GM18508 (cell line): ENCODE data around the gene IMMP2L.
"Not testable (repeated sequence)": the region's sequence is repeated elsewhere in the genome, so short reads cannot be mapped to it uniquely, and the experiment has no call there.

ENCODE experiments used
- ATAC-seq: cut with Tn5 transposase; IDR thresholded peaks from one replicate; pipeline ENCODE4 v1.9.1; 2021; ENCODE audit warnings: moderate number of reproducible peaks; ENCODE audit not compliant: insufficient read depth, unreplicated experiment

Gene IMMP2L

DNA sequence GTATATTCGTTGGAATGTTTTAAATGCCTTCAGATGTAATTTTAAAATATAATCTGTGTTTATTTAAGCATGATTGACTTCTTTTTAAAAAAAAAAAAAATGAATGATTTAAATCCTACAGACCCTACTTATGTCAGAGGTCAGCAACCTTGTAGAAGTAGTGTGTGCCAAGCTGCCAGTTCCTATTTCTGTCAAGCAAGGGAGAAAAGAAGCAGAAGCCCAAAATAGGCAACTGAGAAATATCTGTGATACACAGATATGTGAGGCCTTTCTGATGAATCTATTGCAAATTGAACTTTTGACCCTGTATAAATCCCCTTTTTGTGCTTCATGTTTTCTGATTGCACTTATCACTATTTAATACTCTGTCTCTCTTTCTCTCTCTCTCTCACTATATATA is 271.9 kb downstream of the IMMP2L start:
- ATAC-seq, result no peak

DNA sequence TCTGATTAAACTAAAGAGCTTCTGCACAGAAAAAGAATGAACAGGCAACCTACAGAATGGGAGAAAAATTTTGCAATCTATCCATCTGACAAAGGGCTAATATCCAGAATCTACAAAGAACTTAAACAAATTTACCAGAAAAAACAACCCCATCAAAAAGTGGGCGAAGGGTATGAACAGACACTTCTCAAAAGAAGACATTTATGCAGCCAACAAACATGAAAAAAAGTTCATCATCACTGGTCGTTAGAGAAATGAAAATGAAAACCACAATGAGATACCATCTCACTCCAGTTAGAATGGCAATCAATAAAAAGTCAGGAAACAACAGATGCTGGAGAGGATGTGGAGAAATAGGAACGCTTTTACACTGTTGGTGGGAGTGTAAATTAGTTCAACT is 273.9 kb downstream of the IMMP2L start:
- not testable (repeated sequence) for ATAC-seq

DNA sequence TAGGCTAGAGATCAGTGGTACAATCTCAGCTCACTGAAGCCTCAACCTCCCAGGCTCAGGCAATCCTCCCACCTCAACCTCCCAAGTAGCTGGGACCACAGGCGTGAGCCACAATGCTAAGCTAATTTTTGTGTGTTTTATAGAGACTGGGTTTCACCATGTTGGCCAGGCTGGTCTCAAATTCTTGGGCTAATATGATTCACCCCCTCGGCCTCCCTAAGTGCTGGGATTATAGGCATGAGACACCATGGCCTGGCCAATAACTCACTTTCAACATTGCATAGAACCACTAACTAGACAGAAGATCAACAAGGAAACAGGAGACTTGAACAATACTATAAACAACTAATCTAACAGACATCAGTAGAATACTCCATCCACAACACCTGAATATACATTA is 279.7 kb downstream of the IMMP2L start:
- no peak for ATAC-seq

DNA sequence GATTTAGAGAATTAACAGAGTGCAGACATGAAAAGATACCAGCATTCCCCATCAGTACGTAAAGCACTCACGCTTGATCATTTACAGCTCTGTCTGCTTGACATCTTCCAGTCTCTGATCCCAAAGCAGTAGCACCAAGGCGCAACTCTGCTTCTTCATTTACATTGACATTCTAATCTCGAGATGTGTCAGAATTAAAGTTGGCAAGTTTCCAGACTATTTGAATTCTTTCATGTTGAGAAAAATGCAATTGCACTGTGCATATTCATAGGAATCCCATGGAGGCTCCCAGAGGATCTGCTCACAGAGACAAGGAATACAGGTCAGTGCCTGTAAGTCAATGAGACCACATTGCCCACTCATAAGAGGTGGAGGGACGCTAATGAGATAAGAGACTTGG is 287.4 kb downstream of the IMMP2L start:
- ATAC-seq, result no peak

DNA sequence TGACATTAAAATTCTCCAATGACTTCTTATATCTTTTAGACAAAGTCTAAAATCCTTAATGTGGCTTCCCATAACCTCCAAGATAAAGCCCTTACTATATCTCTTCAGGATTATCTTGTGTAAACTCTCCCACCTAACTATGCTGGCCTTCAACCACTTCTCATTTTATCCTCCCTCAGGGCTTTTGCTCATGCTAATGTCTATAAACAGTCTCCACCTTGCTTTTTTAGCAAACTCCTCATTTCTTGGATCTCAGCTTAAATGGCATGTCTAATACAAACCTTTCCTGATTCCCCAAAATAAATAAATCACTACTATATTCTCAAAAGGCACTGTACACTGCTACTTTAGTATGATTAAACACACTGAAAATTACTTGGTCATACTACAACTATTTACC is 290.2 kb downstream of the IMMP2L start:
- ATAC-seq, result no peak

DNA sequence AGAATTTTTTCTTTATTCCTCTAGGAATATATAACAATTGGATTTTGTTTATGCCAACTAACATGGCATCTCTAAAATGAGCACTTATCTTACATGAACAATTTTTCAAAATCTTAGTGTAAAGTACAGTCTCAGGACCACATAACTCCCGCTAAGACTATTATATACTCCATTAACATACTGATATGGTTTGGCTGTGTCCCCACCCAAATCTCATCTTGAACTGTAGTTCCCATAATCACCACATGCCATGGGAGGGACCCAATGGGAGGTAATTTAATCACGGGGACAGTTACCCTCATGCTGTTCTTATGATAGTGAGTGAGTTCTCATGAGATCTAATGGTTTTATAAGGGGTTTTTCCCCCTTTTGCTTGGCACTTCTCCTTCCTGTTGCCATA is 291.5 kb downstream of the IMMP2L start:
- not testable (repeated sequence) for ATAC-seq

DNA sequence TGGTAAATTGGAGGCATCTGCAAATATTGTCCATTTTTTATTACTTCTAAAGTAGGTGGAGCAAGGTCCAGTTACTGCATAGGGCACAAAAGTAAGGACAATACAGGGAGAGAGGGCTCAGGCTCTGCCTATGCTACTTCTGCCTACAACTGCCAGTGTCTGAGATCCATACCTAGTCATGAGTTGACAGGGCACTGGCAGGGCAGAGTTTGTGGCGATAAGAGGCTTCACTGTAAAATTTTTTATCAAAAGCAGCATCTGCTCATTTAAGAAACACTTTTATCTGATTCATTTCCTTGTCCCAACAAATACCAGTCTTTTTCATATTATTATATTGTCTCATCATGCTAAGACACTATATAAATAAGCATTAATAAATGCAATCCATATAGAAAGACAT is 293.4 kb downstream of the IMMP2L start:
- ATAC-seq, result no peak

DNA sequence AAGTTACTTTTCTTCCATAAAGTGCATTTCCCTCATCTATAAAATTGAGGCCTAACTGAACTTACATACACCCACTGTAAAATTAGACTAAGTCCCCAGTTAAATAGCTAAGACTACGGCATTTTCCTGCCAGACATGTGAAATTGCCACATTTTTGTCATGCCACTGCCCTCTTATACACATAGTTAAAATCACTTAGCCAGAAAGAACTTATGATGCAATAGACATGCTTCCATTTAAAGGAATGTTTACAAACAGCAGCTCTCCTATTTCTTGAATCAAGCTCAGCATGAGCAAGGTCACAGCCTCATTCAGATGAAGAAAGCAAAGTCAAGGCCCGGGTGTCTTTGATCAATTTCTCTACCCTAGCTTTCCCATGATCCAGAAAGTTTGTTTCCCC is 295.7 kb downstream of the IMMP2L start:
- ATAC-seq, result no peak

DNA sequence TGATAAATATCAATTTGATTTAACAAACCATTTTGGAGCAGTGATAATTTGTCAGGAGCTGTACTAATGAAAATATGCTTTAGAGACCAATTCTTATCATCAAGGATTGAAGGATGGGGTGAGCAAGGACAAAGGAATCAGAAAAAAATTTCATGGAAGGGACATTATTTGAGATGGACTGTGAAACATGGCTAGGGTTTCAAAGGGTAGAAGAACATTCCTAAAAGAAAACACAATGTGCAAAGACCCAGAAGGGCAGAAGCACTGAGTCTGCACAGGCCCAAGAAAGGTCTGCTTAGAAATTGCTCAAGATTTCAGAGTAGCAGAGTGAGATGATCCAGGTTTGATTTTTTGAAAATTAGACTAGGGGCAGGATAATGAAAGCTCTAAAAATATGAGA is 296.9 kb downstream of the IMMP2L start:
- no peak for ATAC-seq

DNA sequence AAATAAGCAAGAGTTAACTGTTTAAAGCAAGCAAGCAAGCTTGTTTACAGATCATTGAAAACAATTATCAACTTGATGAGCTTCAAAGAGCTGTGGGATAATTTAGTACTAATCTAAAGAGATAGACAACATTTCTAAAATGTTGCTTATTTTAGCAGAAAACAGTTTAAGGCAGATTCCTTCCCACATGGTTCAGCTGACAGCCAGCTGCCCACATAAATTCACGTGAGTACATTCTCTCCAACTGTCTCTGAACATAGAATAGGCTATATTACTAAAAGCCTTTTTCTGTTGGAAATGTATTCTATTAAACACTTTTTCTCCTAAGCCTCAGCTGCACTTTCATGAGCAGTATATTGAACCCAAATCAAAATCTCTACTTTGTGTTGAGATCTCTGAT is 297.3 kb downstream of the IMMP2L start:
- ATAC-seq, result no peak

DNA sequence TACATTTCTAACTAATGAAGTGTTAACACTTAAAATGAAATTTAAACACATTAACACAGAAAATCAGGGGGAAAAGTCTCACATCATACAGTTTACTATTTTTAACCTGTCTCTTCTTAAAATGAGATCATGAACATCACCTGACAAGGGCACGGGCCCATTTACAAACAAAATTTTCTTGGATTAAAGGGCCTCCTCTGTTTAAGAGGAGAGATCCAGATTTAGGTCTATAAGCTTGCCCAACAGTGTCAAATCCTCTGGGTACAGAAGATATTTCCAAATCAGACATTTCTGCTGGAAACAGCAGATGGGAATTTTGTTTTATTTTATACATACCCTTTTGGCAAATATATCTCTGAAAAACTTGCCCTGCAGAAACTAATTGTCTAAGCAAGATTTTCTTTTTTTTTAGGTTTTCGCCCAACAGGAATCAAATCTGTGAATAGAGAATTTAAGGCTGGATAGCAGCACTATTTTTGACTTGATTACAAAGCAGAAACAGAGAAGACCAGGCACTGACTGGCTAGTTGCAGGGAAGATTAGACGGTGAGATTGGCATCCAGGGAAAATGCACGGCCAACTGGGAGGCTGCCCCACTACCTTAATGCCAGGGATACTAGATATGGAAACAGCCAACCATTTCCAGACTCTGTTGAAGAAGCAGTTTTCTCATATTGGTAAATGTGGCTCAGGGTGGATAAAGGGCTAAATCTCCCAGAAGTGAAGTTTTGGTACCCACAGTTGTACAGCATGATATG is 298.0 kb downstream of the IMMP2L start:
- ATAC-seq, result no peak

DNA sequence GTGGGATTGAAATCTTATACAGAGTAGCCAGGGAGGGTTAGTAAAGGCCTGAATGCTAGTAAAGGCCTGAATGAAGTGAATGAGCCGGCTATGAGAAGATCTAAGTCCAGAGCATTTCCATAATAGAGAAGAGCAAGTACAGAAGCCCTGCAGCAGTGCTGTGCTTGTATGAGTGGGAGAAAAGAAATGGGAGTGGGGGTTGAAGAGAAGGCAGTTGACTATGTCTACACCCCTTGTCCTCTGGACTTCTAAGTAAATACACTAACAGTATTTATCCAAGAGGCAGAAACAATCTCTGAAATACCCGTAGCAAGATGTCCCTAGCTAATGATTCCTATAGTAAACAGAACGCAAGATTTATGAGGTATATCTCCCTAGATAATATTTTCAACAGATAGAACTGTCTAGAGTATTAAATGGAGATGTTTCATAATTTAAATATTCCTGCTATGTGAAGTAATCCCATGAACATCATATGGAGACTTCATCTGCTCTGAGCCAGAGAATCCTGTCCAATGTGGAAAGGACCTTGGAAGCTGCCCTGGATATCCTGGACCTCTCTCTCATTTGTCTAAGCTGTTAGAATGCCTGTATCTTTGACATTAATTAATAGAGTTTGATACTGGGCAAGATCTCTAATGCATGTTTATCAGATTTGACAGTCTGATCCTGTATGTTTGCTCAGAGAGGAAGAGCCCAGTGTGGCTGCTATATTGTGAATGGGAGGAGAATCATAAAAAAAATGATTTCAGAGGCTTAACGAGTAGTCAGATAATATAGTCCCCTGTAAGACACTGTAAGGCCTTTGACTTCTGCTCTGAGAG is 299.8 kb downstream of the IMMP2L start:
- no peak for ATAC-seq

DNA sequence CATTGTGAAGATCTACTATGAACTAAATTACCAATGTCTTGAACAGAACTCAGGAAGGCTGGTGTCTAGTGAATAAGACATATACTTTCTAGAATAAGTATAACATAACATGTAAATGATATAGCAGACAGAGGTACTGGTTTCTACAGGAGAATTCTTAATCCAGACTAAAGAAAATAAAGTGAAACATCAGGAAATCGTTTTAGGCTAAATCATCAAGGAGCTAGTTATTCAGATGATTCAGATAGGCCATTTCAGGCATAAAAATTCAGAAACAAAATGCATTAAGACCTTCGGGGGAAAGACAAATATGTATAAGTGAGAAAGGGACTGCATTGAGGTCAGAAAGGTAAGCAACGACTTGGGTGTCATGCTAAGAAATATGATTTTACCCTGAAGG is 300.8 kb downstream of the IMMP2L start:
- ATAC-seq, result no peak

DNA sequence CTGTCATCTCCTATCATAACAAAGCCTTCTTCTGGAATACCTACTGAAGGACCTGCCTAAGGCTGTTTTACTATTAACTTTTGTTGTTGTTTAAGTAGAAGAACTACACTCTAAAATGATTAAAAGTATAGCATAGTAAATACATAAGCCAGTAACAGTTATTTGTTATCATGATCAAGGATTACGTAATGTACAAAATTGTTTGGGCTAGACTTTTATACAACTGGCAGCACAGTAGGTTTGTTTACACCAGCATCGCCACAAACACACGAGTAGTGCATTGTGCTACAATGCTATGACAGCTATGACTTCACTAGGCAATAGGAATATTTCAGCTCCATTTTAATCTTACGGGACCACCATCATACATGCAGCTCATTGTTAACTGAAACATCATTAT is 302.3 kb downstream of the IMMP2L start:
- no peak for ATAC-seq

DNA sequence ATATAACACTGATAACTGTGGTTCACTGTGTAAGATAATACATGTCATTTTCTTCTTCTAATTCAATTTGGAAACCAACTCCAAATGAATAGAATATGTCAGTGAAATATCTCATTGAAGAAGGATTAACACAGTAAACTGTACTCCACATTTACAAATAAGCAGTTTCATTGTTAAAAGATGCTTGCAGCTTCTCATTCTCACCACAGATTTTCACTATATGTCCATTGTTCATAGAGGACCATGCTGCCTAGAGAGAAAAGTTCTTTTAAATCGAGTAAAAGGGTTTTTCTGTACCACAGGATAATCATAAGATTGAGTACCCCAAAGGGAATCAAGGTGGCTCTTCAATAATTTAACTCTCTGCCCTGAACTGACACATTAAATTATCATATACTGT is 305.9 kb downstream of the IMMP2L start:
- ATAC-seq, result no peak

DNA sequence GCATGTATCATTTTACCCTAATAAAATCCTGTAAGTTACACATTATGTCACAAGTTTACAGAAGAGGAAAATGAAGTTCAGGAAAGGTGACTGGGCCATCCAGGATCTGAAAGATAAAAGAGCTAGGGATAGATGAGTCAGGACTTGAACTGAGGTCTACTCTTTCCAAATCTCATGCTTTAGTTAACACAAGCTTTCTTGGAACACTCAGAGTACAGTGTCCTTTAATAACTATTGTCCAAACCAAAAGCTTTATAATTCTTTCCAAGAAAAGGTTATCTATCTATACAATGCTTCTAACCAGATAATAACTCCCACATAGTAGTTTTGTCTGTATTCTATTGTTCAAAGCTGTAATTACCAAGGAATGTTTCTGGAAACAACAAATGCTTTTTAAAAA is 306.7 kb downstream of the IMMP2L start:
- ATAC-seq, result no peak

DNA sequence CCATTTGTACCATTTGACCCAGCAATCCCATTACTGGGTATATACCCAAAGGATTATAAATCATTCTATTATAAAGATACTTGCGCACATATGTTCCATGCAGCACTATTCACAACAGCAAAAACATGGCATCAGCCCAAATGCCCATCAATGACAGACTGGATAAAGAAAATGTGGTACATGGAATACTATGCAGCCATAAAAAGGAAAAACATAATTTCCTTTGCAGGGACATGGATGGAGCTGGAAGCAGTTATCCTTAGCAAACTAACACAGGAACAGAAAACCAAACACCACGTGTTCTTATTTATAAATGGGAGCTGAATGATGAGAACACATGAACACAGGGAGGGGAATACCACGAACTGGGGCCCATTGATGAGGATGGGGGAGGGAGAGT is 310.9 kb downstream of the IMMP2L start:
- ATAC-seq, result not testable (repeated sequence)

DNA sequence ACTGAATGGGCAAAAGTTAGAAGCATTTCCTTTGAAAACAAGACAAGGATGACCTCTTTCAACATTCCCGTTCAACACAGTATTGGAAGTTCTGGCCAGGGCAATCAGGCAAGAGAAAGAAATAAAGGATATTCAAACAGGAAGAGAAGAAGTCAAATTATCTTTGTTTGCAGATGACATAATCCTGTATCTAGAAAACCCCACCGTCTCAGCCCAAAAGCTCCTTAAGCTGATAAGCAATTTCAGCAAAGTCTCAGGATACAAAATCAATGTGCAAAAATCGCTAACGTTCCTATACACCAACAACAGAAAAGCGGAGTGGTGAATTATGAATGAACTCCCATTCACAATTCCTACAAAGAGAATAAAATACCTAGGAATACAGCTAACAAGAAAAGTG is 312.5 kb downstream of the IMMP2L start:
- not testable (repeated sequence) for ATAC-seq

DNA sequence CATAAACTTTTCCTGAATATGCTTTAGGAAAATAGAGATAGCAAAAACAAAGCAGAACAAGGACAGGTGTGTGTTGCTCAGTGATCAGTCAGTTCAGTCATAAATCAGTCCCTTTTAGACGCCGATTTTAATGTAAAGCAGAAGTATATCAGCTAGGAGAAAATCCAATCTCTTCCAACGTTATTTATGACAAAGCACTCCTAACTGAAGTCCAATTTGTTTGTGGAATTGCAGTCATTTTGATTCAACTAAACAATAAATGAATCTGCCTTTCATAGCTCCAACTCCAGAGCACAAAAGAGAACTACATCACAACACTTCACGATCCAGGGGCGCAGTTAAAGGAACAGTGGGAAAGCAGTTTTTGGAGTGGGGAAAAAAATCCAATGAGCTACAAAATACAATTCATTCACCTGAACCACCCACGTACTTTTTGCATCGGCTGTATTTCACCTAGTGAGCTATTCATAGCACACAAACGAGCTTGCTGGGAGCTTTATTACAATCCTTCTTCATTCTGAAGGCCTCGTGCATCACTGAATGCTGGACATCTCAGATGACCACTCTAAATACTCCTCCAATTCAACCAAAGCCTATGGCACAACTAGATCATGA is 320.0 kb downstream of the IMMP2L start:
- ATAC-seq, result no peak

DNA sequence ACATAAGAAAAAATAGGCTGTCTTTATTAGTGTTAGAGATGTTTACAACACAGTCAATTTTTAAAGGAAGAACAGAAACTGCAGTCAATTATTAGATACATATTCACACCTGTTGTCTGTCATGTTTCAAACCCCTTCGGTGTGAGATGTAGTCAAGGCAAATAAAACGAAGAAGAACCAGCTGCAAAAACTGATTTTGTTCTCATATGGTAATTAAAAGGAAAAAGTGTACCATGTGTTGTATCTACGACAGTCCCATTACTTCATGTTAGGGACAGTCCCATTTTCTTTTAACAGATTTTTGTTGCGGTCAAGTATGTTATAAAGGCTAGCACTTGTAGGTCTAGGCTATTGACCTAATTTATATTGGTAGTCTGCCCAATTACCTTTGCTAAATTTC is 321.9 kb downstream of the IMMP2L start:
- no peak for ATAC-seq

DNA sequence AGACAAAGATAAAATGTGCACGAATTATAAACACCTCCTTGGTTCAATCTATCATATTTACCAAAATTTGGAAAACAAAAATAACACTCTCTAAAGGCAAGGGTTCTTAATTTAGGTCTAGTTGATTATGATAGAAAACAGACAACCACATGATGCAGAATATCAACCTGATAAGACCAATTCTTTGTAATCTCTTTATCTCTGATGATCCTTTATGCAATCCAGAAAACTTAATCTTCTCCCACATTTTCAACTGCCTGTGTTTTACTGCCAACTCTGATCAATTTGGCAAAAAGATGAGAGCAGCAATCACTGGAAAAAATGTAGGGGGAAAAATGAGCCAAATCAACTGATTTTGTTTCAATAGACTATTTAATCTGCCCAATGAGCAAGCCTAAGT is 322.9 kb downstream of the IMMP2L start:
- ATAC-seq, result no peak
